ENCODE data around the gene MCAM.
A peak's percentile ranks its signal among the peaks of the same experiment; 100 is the strongest.

The MCAM gene

DNA sequence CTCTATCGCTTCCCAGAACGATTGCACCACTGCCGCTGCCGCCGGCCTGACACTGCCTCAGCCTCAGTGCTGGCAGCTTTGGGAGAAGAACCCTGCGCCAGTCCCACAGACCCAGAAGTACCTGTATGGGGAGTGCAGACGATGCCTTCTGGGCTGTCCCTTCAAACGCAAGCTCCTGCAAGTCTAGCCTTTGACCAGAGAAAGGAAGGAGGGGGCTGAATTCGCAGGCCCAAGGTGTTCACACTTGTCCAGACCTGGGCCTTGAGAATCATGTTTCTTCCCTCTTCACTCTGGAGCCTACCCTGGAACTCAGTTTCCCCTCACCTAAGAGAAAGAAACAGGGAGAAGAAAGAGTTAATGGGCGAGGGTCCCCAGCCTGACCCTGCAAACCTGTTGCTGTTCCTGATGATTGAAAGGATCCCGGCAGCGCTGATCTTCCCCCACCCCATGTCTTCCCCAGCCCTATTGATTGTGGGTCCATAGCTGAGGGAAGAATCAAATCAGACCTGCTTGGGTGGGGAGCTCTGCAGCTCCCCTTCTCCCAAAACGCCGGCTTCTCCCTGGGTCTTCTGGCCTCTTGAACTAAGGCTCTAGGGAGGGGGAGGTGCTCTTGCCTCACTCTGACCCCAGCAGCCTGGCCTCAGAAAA lies 786 bp upstream of the MCAM start:
- no peaks in the 10 kb centered on the region for H3K9me3 Mint-ChIP-seq
- peaks cover 77% of the 10 kb centered on the region for H3K27me3 Mint-ChIP-seq
- no peak overlapping the region for H3K4me3 Mint-ChIP-seq
- DNase-seq = no peak
- no peak overlapping the region for H3K27ac Mint-ChIP-seq
- peaks cover 2% of the 10 kb centered on the region for H3K36me3 Mint-ChIP-seq
- H3K4me1 Mint-ChIP-seq = peaks cover 53% of the 10 kb centered on the region
- CTCF ChIA-PET = interaction anchor here (0.9 to 1.0 kb wide), 2 partner anchors 16 to 33 kb away, joined by 3 read pairs; partner anchors contain the start of gene RNF26

DNA sequence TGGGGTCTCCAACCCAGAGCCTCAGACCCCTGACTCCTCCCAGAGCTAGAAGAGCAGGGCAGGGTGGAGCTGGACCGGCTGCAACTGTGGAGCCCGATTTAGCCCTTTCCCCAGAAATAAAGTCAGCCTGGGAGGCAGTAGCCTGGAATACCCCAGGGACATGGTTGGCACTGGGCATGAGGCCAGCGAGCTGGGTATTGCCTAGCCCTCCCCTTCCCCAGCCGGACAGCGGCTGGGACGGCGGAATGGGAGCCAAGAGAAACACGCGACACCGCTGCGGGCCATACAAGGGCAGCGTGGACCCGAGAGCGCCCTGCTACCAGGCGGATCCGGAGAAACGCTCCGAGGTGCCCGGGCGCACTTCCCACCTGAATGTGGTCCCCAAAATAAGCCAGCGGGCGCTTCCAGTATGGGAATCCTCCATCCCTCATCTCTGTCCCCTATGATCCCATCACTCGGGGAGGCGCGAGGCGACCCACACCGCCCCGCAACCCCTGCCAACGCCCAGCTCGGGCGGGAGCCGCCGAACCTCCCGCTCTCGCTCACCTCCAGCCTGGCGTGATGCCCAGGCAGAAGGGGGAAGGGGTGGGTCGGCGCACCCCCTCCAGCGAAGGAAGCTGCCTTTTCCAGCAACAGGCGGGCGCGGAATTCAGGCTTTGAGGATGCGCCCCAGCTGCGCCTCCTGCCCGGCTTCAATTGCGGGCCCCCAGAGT lies 758 bp downstream of the MCAM start:
- Mint-ChIP-seq H3K4me3 (peak overlapping the region; percentile 60), H3K4me1 (peaks cover 38% of the 10 kb centered on the region), H3K9me3 (no peaks in the 10 kb centered on the region), H3K36me3 (peaks cover 2% of the 10 kb centered on the region), H3K27ac (no peak overlapping the region), H3K27me3 (peaks cover 77% of the 10 kb centered on the region)
- CTCF ChIA-PET = interaction anchor here (0.8 to 1.5 kb wide), 4 partner anchors 10 to 110 kb away, joined by 3 to 8 read pairs (median 4); partner anchors contain the start of gene CBL
- peak; percentile 36 for DNase-seq

DNA sequence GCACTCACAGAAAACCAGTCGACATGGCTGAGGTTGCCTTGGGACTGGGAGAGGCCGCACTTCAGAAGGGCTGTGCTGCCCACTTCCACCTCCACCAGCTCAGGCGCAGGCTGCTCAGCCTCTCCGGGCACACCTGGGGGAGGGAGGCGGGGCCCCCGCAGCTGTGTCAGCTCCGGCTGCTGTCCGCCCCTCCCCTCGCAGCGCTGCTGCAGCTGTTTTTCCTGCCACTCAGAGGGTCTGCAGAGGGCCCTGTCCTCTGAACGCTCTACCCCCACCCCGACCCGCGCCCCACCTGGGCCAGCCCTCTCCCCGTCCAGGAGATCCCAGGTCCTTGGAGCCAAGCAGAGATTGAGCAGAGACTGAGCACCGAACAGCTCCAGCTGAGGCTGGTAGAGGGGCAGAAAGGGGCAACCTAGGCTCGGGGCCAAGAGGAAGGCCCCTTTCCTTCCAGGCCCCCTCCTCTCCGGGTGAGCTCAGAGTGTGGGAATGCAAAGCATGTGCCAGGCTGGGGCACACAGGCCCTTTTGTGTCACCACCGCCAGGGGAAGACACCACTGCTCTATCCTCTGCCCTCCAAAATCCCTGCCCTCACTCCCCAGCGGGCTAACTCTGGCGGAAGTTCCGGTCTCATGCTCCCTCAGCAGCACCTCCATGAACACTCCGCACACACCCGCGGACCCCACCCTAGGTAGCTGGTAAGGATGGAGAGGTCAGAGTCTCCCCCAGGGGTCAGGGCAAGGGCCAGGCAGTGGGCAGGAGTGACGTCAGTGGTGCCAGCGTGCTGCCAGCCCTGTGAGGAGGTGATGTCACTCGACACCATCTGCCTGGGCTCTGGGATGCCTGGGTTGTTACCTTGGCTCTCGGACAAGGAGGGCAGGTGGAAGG lies 1.6 kb downstream of the MCAM start:
- H3K4me1 Mint-ChIP-seq = peaks cover 36% of the 10 kb centered on the region
- peak overlapping the region; percentile 3 for H3K27ac Mint-ChIP-seq
- peak; percentile 77 for DNase-seq
- no peaks in the 10 kb centered on the region for H3K9me3 Mint-ChIP-seq
- peaks cover 77% of the 10 kb centered on the region for H3K27me3 Mint-ChIP-seq
- peak overlapping the region; percentile 60 for H3K4me3 Mint-ChIP-seq
- CTCF ChIA-PET = interaction anchor here (1.1 to 1.5 kb wide), 3 partner anchors 11 to 109 kb away, joined by 3 to 8 read pairs (median 4); partner anchors contain the start of gene CBL
- H3K36me3 Mint-ChIP-seq = peaks cover 2% of the 10 kb centered on the region

DNA sequence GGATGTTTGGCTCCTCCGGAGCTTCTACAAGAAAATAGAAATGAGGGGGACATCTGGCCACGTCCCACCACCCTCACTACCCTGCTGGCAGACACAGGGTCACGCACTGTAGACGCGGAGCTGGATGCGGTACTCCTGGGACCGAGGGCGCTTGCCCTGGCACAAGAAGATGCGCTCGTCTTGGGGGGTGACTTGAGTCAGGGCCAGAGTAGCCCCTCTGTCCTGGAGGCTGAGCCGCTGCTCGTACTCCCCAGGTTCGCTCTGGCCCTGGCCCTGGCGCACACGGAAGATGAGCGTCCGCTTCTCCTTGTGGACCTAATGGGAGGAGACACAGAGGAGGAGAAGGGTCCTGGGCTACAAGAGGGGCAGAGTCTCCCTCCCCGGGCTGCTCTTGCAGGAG lies 2.2 kb downstream of the MCAM start:
- Mint-ChIP-seq H3K36me3 (peaks cover under 1% of the 10 kb centered on the region), H3K4me3 (peak overlapping the region; percentile 60), H3K9me3 (no peaks in the 10 kb centered on the region), H3K4me1 (peaks cover 32% of the 10 kb centered on the region), H3K27ac (no peak overlapping the region), H3K27me3 (peaks cover 71% of the 10 kb centered on the region)
- CTCF ChIA-PET = interaction anchor here (1.1 to 1.5 kb wide), 2 partner anchors 34 to 109 kb away, joined by 3 to 4 read pairs; partner anchors contain the start of gene CBL
- no peak for DNase-seq

DNA sequence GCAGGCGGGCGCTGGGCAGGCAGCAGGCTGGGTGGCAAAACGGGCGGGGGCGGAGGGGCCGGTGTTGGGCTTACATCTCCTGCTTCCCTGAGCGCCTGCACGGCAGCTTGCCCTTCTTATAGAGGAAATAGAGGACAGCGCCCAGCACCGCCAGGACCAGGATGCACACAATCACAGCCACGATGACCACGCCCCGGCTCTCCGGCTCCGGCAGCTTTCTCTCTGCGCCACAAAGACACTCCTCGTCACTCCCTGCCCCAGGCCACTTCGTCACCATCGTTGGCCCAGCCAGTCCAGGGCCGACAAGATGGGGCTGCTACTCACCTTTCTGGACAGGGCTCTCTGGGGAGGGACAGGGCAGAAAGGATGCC lies 6.3 kb downstream of the MCAM start:
- CTCF ChIA-PET = interaction anchor here (9.4 kb wide), 1 partner anchor 13 kb away, joined by 83 read pairs; no protein-coding TSS in a partner anchor
- peaks cover 12% of the 10 kb centered on the region for H3K36me3 Mint-ChIP-seq

DNA sequence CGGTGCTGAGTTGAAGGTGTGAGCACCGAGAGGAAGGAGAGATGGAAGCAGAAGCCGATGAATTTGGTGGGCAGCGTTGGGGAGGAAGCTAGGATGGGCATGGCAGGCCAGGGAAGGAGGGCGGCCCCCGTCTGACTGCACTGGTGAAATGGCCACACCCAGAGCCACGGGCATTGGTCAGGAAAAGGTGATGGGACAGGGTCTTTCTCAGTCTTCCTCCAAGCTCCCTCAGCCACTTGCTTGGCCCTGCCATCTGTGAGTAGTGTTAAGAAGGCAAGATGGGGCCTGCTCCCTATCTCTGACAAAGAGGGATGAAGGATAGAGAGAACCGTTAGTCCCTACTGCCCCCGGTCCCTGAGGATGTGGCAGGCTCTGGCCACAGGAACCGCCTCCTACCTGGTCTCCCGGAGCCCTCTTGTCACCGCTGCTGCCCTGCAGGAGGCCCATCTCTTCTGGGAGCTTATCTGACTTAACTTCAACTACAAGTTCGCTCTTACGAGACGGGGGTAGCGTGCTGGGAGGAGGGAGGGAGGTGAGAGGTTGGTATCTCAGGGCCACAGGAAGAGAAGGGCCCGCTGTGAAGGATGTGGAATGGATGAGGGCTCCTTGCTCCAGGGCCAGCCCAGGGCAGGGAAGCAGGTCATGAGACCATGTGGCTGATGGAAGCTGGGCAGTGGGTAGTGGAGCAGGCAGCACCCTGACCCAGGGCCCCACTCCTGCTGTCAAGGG lies 6.8 kb downstream of the MCAM start:
- Mint-ChIP-seq H3K36me3 (peaks cover 16% of the 10 kb centered on the region), H3K9me3 (no peaks in the 10 kb centered on the region), H3K4me1 (peaks cover 31% of the 10 kb centered on the region), H3K27me3 (peaks cover 25% of the 10 kb centered on the region), H3K27ac (no peak overlapping the region), H3K4me3 (no peak overlapping the region)
- no peak for DNase-seq
- CTCF ChIA-PET = interaction anchor here (9.4 kb wide), 1 partner anchor 13 kb away, joined by 83 read pairs; no protein-coding TSS in a partner anchor

More for the DNA sequence above, 6.3 kb downstream of the MCAM start:
- Mint-ChIP-seq H3K27me3 (peaks cover 30% of the 10 kb centered on the region), H3K4me3 (no peak overlapping the region), H3K27ac (no peak overlapping the region), H3K9me3 (no peaks in the 10 kb centered on the region), H3K4me1 (peaks cover 31% of the 10 kb centered on the region)
- DNase-seq = no peak

DNA sequence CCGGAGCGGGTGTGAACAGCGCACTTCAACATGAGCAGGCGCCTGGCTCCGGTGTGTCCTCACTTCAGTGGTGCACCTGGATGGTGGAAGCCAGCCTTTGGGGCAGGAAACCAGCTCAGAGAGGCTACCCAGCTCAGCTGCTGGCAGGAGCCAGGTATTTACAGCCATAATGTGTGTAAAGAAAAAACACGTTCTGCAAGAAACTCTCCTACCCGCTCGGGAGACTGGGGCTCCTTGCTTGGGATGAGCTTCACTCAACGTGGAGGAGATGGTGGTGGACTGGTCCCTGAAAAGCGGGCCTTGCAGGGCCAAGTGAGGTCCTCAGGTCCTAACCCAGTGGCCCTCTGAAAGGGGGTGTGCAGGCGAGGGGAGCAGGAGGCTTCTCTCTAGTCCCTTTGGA lies 7.5 kb downstream of the MCAM start:
- peaks cover 18% of the 10 kb centered on the region for H3K27me3 Mint-ChIP-seq
- H3K9me3 Mint-ChIP-seq = no peaks in the 10 kb centered on the region
- peaks cover 30% of the 10 kb centered on the region for H3K4me1 Mint-ChIP-seq
- no peak overlapping the region for H3K4me3 Mint-ChIP-seq
- no peak for DNase-seq
- H3K27ac Mint-ChIP-seq = peak overlapping the region; percentile 68
- CTCF ChIA-PET = interaction anchor here (2.7 to 9.4 kb wide), 2 partner anchors 14 to 113 kb away, joined by 11 to 83 read pairs; no protein-coding TSS in a partner anchor
- H3K36me3 Mint-ChIP-seq = peaks cover 20% of the 10 kb centered on the region

DNA sequence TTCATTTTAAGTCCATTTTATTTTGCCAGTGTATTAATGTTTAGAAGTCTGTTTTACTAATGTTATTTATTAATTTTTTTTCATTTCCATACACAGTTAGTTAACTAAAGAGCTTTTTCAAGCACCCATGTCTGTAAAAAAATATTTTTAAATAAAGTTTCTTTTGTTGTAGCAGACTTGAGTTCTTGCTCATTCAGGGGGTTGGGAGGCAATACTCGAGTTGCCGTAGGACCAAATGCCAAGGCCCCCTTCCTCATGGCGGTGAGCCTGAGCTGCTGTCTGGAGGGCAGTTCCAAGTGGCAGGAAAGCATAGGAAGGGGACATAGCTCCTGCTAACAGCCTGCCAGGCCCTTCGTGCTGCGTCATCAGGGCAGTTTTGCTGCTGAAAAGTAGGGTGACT lies 9.0 kb downstream of the MCAM start:
- CTCF ChIA-PET = interaction anchor here (0.7 to 9.4 kb wide), 4 partner anchors 15 to 112 kb away, joined by 3 to 83 read pairs (median 8); no protein-coding TSS in a partner anchor
- DNase-seq = no peak
- H3K9me3 Mint-ChIP-seq = no peaks in the 10 kb centered on the region
- no peak overlapping the region for H3K4me3 Mint-ChIP-seq
- peaks cover 13% of the 10 kb centered on the region for H3K27me3 Mint-ChIP-seq
- H3K27ac Mint-ChIP-seq = peak overlapping the region; percentile 19
- H3K4me1 Mint-ChIP-seq = peaks cover 32% of the 10 kb centered on the region
- peaks cover 29% of the 10 kb centered on the region for H3K36me3 Mint-ChIP-seq

DNA sequence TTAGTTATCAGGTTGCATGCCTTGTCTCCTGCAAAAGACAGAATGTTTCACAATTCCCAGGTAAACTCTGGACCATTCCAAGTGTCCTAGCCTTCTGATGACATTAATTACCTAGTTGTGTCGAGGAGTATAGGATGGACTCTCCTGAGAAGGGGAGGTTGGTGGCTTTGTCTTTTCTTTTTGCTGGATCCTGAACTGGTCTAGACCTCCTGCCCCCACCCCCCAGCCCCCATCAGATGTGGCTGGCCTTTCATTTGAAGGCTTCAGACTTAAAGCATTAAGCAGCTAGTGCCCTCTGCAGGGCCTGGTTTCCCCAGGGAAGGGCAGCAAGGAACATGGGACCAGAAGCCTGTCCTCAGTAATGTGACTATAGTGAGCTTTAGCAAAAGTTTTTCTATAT lies 9.7 kb downstream of the MCAM start:
- CTCF ChIA-PET = interaction anchor here (0.7 to 9.4 kb wide), 6 partner anchors 16 to 111 kb away, joined by 3 to 83 read pairs (median 5); no protein-coding TSS in a partner anchor
- no peak overlapping the region for H3K4me3 Mint-ChIP-seq
- peaks cover 32% of the 10 kb centered on the region for H3K4me1 Mint-ChIP-seq
- peaks cover 36% of the 10 kb centered on the region for H3K36me3 Mint-ChIP-seq
- H3K27me3 Mint-ChIP-seq = peaks cover 6% of the 10 kb centered on the region
- H3K27ac Mint-ChIP-seq = peak overlapping the region; percentile 83
- no peaks in the 10 kb centered on the region for H3K9me3 Mint-ChIP-seq
- DNase-seq = no peak

DNA sequence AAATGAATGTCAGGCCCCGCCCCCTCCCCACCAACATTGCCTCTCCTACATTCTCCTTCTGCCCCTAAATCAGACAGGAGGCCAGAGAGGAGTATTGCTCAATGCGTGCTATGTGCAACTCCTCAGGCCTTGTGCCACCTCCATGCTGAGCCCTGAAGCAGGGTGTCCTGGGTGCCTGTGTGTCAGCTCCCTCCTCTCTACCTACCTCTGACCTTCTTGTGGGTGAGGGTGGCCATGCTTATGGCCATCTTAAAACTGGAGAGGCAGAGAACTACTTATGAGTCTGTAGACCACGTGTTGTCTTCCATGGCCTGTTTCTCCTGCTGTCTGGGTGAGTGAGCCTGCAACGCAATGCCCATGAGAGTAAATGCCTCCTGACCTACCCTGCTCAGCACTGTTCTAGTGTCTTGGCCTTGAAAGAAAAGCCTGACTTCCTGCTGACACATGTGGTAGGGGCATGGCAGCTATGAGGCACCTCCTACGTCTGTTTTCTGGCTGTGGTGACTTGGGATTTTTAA lies 10.5 kb downstream of the MCAM start:
- CTCF ChIA-PET = interaction anchor here (1.3 to 9.4 kb wide), 5 partner anchors 17 to 110 kb away, joined by 4 to 83 read pairs (median 5); no protein-coding TSS in a partner anchor
- peak overlapping the region; percentile 83 for H3K27ac Mint-ChIP-seq
- H3K4me3 Mint-ChIP-seq = no peak overlapping the region
- H3K4me1 Mint-ChIP-seq = peaks cover 32% of the 10 kb centered on the region
- H3K36me3 Mint-ChIP-seq = peaks cover 41% of the 10 kb centered on the region
- H3K9me3 Mint-ChIP-seq = no peaks in the 10 kb centered on the region
- DNase-seq = peak; percentile 46
- H3K27me3 Mint-ChIP-seq = peaks cover 6% of the 10 kb centered on the region

DNA sequence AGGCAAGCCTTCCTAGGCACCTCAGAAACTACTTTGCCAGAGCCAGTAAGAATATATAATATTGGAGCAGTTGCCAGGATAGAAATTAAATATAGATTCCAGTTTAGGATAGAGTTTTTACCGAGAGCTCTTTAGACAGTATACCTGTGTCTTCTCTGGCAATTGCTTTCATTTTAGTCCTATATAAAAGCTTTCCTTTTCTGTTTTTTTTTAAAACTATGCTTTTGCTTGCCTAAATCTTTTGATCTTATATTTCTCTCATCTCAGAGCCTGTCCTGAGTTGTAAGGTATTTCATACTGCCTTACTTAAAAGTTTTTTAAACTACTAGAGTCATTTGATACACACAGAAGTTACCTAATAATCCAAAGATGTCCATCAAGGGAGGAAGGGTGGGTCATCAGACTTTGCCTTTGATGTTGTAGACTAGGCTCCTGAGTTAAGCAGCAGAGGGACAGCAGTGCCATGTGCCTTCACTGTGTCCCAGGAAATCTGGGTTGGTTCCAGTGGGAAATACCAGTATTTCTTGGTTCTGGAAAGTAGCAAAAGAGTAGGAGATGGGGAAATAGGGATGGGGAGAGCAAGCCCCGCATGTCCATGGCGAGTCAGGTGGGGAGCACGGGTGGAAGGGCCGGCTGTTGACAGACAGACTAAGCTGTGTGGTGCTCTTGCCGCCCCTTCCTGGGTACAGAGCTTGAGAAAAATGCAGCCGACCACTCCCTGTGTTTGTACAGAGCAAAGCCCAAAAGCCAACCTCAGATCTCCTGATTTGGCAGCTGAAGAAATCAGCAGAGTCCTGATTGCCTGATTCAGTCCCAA lies 11.2 kb downstream of the MCAM start:
- peak overlapping the region; percentile 83 for H3K27ac Mint-ChIP-seq
- no peaks in the 10 kb centered on the region for H3K9me3 Mint-ChIP-seq
- H3K4me1 Mint-ChIP-seq = peaks cover 32% of the 10 kb centered on the region
- peaks cover under 1% of the 10 kb centered on the region for H3K27me3 Mint-ChIP-seq
- H3K36me3 Mint-ChIP-seq = peaks cover 48% of the 10 kb centered on the region
- H3K4me3 Mint-ChIP-seq = no peak overlapping the region
- CTCF ChIA-PET = interaction anchor here (1.3 to 9.4 kb wide), 3 partner anchors 17 to 50 kb away, joined by 5 to 83 read pairs (median 5); no protein-coding TSS in a partner anchor
- DNase-seq = no peak

DNA sequence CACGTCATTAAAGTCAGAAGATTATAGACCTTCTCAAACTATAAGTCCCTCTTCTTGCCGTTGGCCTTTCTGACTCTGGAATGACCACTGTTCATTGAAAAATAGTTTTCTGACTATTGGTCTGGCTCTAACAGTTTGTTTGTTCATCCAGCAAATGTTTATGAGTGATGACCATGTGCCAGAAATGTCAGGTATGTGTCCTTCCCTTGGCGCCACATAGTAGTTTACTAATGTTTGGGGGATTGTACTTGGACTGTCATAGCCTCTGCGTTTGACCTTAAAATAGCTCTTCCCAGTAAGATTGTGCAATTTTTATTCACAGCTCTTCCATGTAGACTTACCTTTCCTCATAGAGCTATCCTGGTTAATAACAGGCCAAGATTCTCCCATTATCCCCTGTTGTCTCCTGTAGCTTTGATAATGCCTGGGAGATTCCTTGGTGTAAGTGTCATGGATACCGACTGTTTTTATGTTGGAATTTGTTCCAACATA lies 13.7 kb downstream of the MCAM start:
- Mint-ChIP-seq H3K27me3 (no peaks in the 10 kb centered on the region), H3K36me3 (peaks cover 66% of the 10 kb centered on the region), H3K4me3 (no peak overlapping the region), H3K9me3 (no peaks in the 10 kb centered on the region), H3K27ac (no peak overlapping the region), H3K4me1 (peaks cover 32% of the 10 kb centered on the region)
- CTCF ChIA-PET = interaction anchor here (0.7 to 0.8 kb wide), 2 partner anchors 20 to 98 kb away, joined by 3 read pairs; no protein-coding TSS in a partner anchor
- no peak for DNase-seq
